Measurements from ENCODE around the gene VRTN. TPM values are rescaled to one million over a fixed set of nuclear protein-coding genes. Genes with fewer than 3 reads are reported as not detected.

The VRTN gene
- total RNA-seq, 4 donors from 2014 or later, result not detected

- ATAC-seq, result no peak
- H3K4me3 ChIP-seq, result no peak overlapping the region
- intact Hi-C loops (cut with DNase I; ENCODE audit: low total_unique reads) (no loop called here), in situ Hi-C loops (cut with MboI; ENCODE audit: low sequenced_read_pairs in 4 of 4) (no loop called here)
- peaks cover 0 to 8% (median under 1%) of the 10 kb centered on the region in 3 donors for H3K27me3 ChIP-seq
- DNase-seq, result no peak
- TF ChIP-seq CTCF (IDR thresholded peaks at IDR 0.05 in 4 of 5, conservative IDR thresholded peaks at IDR 0.05 in 1 of 5) (no peak), POLR2A (IDR thresholded peaks at IDR 0.05) (no peak)
- no peaks in the 10 kb centered on the region for H3K36me3 ChIP-seq
- H3K4me1 ChIP-seq, result no peaks in the 10 kb centered on the region
- H3K9me3 ChIP-seq, result no peaks in the 10 kb centered on the region
- no peak overlapping the region for H3K27ac ChIP-seq
Measured at GRCh38 chr14:74347795-74348100, 523 bp upstream of the VRTN start.

GRCh38 chr14:74348735-74349463 is 628 bp downstream of the VRTN start:
- TF ChIP-seq POLR2A (IDR thresholded peaks at IDR 0.05) (no peak), CTCF (IDR thresholded peaks at IDR 0.05 in 4 of 5, conservative IDR thresholded peaks at IDR 0.05 in 1 of 5) (no peak)
- no peaks in the 10 kb centered on the region for H3K9me3 ChIP-seq
- DNase-seq (no peak), ATAC-seq (no peak)
- H3K36me3 ChIP-seq, result no peaks in the 10 kb centered on the region
- H3K27ac ChIP-seq, result no peak overlapping the region
- in situ Hi-C loops (cut with MboI; ENCODE audit: low sequenced_read_pairs in 4 of 4), result no loop called here
- H3K4me3 ChIP-seq, result no peak overlapping the region
- H3K4me1 ChIP-seq, result no peaks in the 10 kb centered on the region
- intact Hi-C loops (cut with DNase I; ENCODE audit: low total_unique reads), result no loop called here
- peaks cover 0 to 9% (median 8%) of the 10 kb centered on the region in 3 donors for H3K27me3 ChIP-seq

GRCh38 chr14:74349757-74350156 is 1.5 kb downstream of the VRTN start:
- in situ Hi-C loops (cut with MboI; ENCODE audit: low sequenced_read_pairs in 4 of 4), result no loop called here
- peaks cover 0 to 9% (median 8%) of the 10 kb centered on the region in 3 donors for H3K27me3 ChIP-seq
- no peaks in the 10 kb centered on the region for H3K4me1 ChIP-seq
- no peak overlapping the region for H3K4me3 ChIP-seq
- no peak for DNase-seq
- TF ChIP-seq CTCF (IDR thresholded peaks at IDR 0.05 in 4 of 5, conservative IDR thresholded peaks at IDR 0.05 in 1 of 5) (no peak), POLR2A (IDR thresholded peaks at IDR 0.05) (no peak)
- intact Hi-C loops (cut with DNase I; ENCODE audit: low total_unique reads), result loop anchor here (5.0 kb wide), 1 partner anchor 428 kb away; no protein-coding TSS in a partner anchor
- no peak for ATAC-seq
- no peaks in the 10 kb centered on the region for H3K36me3 ChIP-seq
- no peaks in the 10 kb centered on the region for H3K9me3 ChIP-seq
- no peak overlapping the region for H3K27ac ChIP-seq

- no peaks in the 10 kb centered on the region for H3K4me1 ChIP-seq
- no peak overlapping the region for H3K4me3 ChIP-seq
- in situ Hi-C loops (cut with MboI; ENCODE audit: low sequenced_read_pairs in 4 of 4) (no loop called here), intact Hi-C loops (cut with DNase I; ENCODE audit: low total_unique reads) (loop anchor here (5.0 kb wide), 1 partner anchor 427 kb away; no protein-coding TSS in a partner anchor)
- DNase-seq (no peak), ATAC-seq (no peak)
- H3K36me3 ChIP-seq, result no peaks in the 10 kb centered on the region
- no peak overlapping the region for H3K27ac ChIP-seq
- H3K27me3 ChIP-seq, result peaks cover 0 to 9% (median 8%) of the 10 kb centered on the region in 3 donors
- TF ChIP-seq CTCF (IDR thresholded peaks at IDR 0.05 in 4 of 5, conservative IDR thresholded peaks at IDR 0.05 in 1 of 5) (no peak), POLR2A (IDR thresholded peaks at IDR 0.05) (no peak)
- no peaks in the 10 kb centered on the region for H3K9me3 ChIP-seq
Measured at GRCh38 chr14:74350211-74350927, 2.1 kb downstream of the VRTN start.

Measured in gastrocnemius medialis (tissue), 4 donors.